Mononuclear cell (primary cell): Measurements from ENCODE around the gene MARK4. TPM values are rescaled to one million over a fixed set of nuclear protein-coding genes. Genes with fewer than 3 reads are reported as not detected.

Experiments used
- total RNA-seq: library from RNA; depleted of rRNA; stranded (reverse); fragments of >200 nt; gene quantifications from one replicate; pipeline ENCODE4 v1.2.3, GENCODE V29; 2012

MARK4 gene
- total RNA-seq, 1 donor: 12.9 TPM

Other genes starting within 250 kb of the MARK4 start
- gene RELB, start 249.8 kb upstream of the MARK4 start, total RNA-seq: 42.9 TPM
- gene CLASRP, start 212.2 kb upstream of the MARK4 start, total RNA-seq: 49.4 TPM
- 1.2 TPM for gene ZNF296, start 174.8 kb upstream of the MARK4 start, total RNA-seq
- gene GEMIN7, start 172.0 kb upstream of the MARK4 start, total RNA-seq: 4.1 TPM
- gene PPP1R37, start 158.1 kb upstream of the MARK4 start, total RNA-seq: 14.0 TPM
- 0.84 TPM for gene NKPD1, start 90.3 kb upstream of the MARK4 start, total RNA-seq
- 30.9 TPM for gene TRAPPC6A, start 73.0 kb upstream of the MARK4 start, total RNA-seq
- gene BLOC1S3, start 72.5 kb upstream of the MARK4 start, total RNA-seq: 7.3 TPM
- gene EXOC3L2, start 5.9 kb upstream of the MARK4 start, total RNA-seq: 0.31 TPM
- not detected for gene CKM, start 71.6 kb downstream of the MARK4 start, total RNA-seq
- 0.21 TPM for gene KLC3, start 89.5 kb downstream of the MARK4 start, total RNA-seq
- 4.2 TPM for gene ERCC2, start 119.3 kb downstream of the MARK4 start, total RNA-seq
- 0.52 TPM for gene PPP1R13L, start 153.8 kb downstream of the MARK4 start, total RNA-seq
- gene POLR1G, start 155.4 kb downstream of the MARK4 start, total RNA-seq: 0.10 TPM
- gene ERCC1, start 172.6 kb downstream of the MARK4 start, total RNA-seq: 33.6 TPM
- 337 TPM for gene FOSB, start 216.7 kb downstream of the MARK4 start, total RNA-seq
- gene RTN2, start 245.8 kb downstream of the MARK4 start, total RNA-seq: 1.5 TPM
- gene PPM1N, start 247.2 kb downstream of the MARK4 start, total RNA-seq: 4.3 TPM